Hematopoietic multipotent progenitor cell treated with erythropoietin and hydrocortisone succinate and interleukin-3 and kit ligand, for 6 days (in vitro differentiated cells): ENCODE measurements around the gene FOXA1.
"Not testable (repeated sequence)": the region's sequence is repeated elsewhere in the genome, so short reads cannot be mapped to it uniquely, and the experiment has no call there.

Experiments
- DNase-seq: peaks from one replicate; pipeline ENCODE4 v3.0.0-alpha.2; 2015

Gene FOXA1

DNA sequence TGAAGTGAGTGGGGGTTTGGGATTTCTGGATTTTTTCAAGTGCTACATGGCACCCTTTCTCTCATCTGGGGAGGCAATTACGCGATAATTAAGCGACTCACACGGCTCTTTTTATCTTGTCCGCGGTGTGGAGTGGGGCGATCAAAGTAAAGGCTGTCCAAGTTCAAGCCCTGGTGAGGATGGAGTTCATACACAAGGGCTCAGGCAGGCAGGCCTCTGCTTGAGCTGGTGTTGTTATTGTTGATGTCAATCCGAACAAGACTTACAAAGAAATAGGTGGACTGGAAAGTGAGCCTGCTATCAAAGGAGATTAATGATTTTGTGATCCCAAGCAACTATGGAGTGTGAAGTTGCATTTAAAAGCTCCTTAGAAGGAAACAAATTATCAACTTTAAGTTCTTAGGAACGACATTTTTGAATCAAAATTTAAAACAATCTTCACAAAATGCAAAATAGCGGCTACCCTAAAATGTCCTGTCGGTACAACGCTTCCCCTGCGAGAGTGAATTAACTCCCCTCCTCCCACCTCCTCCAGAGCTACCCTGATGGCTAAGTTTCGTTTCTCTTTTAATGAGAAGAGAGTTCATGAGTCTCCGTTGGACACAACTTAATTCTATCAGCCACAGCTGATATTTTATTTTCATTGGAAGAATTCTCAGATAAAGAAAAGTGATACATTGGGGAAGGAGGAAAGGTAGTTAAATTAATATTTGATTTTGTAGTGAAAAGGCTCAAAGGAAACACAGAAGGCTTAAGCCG lies 5.9 kb downstream of the FOXA1 start:
- no peak for DNase-seq

DNA sequence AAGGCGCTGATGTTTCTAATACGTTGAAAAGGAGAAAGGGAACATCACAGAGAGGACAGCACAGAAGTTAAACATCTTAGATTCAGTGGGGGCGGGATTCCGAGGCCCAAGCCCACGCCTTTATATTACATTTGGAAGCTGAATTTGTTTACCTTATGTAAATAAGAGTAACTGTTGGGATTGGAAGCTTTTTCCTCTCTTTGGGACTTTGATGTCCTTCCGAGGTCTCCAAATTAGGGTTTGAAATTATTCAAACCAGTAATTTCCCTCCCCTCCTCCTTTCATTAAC lies 6.4 kb downstream of the FOXA1 start:
- no peak for DNase-seq

DNA sequence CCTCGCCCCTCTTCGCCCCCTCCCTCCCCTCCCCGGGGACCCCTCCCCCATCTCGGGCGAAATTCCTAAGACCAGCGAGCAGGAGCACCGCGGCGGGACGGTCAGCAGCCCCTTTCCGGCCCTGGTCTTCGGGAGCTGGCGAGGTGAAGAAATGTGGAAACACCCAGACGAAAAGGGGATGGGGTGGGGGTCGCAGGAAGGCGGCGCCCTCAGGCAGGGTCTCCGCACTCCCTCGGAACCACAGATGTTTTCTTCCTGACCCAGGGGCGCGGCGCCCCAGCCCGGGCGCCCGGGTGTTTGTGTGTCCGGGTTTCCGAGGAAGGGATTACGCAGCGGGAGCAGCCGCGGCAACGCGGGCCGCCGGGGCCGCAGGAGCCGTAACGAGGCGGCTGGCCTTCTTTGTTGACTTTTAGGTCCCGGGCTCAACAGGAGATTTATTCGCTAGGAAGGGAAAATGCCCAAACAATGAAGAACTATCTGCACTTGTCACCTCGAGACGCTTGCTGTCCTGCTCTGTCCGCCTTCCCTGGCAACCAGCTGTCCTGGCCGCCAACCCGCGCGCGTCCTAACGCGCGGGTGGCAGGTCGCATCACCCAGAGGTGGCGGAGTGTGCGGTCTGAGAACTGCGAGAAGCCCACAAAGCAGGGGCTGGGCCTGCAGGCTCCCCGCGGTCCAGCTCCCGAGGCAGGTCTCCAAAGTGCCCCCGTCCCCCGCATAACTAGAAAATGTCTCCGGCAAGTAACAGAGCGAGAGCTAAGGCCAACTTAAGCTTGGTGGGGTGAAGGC lies 7.0 kb downstream of the FOXA1 start:
- DNase-seq, result no peak

- DNase-seq, result no peak
Measured at GRCh38 chr14:37587131-37587803, 7.8 kb downstream of the FOXA1 start.

DNA sequence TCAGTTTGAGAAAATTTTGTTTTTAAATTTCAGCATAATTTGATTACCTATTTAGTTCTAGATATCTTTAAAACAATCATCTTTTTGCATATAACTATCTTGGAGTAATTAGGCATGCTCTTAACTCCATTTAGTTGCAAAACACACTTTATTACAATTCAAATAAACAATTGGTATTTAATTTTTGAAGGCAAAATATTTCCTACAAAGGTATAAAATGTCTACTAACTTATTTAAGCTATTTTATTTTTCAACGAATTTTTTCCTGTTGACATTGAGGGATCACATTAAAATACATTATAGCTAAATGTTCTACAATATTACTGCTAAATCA lies 8.3 kb downstream of the FOXA1 start:
- DNase-seq, result no peak

DNA sequence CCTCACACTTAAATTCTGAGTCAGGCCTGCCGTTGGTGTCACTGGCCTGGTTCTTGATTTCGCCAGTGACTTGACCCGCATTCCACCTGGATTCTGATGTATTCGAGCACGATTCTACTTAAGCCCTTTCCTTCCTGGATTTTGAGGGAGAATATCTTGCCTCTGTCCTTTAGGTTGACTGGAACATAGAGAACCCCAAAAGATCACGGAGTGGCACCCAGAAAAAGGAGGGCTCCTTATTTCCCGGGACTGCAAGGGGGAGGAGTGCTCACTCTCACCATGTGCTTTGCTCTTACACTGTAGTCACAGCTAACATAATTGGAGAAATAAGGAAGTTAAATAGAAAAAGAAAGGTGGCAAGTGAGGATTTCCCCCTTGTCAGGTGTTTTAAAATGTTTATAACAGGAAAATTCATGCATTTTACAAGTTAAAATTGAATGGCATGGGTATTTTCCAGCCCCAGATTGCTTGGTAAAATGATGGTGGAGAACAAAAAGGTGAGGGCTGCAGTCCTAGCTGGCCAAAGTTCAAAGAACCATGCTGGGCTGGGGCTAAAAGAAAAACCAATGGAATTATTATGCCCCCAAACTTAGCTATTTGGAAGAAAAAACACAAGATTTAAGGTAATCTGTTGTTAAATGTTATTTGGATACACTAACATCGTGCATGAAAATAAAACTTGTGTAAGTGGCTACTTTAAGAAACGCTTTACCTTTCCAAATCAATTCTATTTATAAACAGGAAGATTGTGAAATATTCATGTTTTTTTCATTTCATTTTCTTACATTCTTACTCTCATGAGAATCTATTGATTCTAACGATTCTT lies 8.9 kb downstream of the FOXA1 start:
- DNase-seq, result no peak

GRCh38 chr14:37585101-37585511 lies 9.9 kb downstream of the FOXA1 start:
- DNase-seq, result no peak

GRCh38 chr14:37584211-37585100 lies 10.6 kb downstream of the FOXA1 start:
- DNase-seq, result no peak

GRCh38 chr14:37583358-37584210 lies 11.5 kb downstream of the FOXA1 start:
- no peak for DNase-seq

- DNase-seq, result no peak
Measured at GRCh38 chr14:37580146-37580545, 14.9 kb downstream of the FOXA1 start.

- DNase-seq, result no peak
Measured at GRCh38 chr14:37579274-37579673, 15.8 kb downstream of the FOXA1 start.

- DNase-seq, result no peak
Measured at GRCh38 chr14:37573356-37573755, 21.7 kb downstream of the FOXA1 start.

GRCh38 chr14:37571391-37571790 lies 23.7 kb downstream of the FOXA1 start:
- no peak for DNase-seq

DNA sequence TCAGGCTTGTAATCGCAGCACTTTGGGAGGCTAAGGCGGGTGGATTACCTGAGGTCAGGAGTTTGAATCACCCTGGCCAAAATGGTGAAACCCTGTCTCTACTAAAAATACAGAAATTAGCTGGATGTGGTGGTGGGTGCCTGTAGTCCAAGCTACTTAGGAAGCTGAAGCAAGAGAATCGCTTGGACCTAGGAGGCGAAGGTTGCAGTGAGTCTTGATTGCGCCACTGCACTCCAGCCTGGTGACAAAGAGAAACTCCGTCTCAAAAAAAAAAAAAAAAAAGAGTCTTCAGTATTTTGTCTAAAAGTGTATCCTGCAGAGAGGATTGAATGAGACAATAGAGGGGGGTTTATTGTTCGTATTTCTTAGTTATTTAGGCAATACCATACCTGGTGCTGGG lies 25.3 kb downstream of the FOXA1 start:
- no peak for DNase-seq

DNA sequence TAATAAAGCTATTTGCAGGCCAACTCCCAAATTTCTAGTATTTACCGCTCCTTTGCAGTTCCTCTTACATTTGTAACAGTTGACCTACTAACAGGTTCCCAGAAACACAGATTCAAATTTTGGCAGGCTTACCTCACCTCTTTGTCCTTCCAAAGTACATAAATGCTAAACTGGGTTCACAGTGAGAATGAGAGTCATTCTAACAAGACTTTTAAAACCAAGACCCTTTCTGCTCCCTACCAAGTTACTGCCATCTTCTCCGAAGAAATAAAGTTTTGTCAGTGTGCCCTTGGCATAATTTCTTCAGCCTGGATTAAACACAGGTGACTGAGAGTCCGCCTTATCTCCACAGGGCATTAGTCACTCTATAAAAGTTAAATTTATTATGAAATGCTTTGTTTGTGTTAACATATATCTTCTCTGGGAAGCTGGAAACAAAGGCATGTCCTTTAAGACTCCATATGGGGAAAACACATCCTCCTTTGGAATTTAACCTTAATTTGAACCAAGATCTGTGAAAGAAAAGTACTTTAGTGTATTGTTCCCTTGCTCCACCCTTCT lies 28.2 kb downstream of the FOXA1 start:
- no peak for DNase-seq

GRCh38 chr14:37565550-37565949 lies 29.5 kb downstream of the FOXA1 start:
- DNase-seq, result no peak

- DNase-seq, result no peak
Measured at GRCh38 chr14:37563189-37563588, 31.9 kb downstream of the FOXA1 start.

DNA sequence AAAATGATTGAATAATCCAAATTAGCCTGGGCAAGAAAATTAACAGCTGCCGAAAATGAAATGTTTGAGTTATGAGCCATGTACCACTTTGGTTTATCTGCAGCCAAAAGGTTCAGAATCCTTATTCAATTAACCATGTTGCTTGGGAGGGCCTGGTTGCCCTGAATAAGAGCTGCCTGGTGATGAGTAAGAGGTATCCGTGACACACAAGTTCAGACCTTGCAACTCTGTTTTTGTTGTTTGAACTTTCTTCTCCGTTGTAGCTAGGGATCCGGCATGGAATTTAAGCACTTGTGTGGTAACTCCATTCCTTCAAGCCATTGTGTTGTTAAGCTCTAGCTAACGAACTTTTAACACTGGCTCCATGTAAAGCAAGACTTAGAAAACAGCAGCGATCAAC lies 35.7 kb downstream of the FOXA1 start:
- no peak for DNase-seq

- no peak for DNase-seq
Measured at GRCh38 chr14:37558740-37559139, 36.3 kb downstream of the FOXA1 start.

GRCh38 chr14:37555596-37555995 lies 39.5 kb downstream of the FOXA1 start:
- not testable (repeated sequence) for DNase-seq
